Measurements from ENCODE around the gene SYT14. TPM values are rescaled to one million over a fixed set of nuclear protein-coding genes. Genes with fewer than 3 reads are reported as not detected.
"Not testable (repeated sequence)": the region's sequence is repeated elsewhere in the genome, so short reads cannot be mapped to it uniquely, and the experiment has no call there.

Gene SYT14
- total and polyA plus RNA-seq, 3 donors from 2014 or later = 3.4 to 11.3 (median 10.8) TPM

DNA sequence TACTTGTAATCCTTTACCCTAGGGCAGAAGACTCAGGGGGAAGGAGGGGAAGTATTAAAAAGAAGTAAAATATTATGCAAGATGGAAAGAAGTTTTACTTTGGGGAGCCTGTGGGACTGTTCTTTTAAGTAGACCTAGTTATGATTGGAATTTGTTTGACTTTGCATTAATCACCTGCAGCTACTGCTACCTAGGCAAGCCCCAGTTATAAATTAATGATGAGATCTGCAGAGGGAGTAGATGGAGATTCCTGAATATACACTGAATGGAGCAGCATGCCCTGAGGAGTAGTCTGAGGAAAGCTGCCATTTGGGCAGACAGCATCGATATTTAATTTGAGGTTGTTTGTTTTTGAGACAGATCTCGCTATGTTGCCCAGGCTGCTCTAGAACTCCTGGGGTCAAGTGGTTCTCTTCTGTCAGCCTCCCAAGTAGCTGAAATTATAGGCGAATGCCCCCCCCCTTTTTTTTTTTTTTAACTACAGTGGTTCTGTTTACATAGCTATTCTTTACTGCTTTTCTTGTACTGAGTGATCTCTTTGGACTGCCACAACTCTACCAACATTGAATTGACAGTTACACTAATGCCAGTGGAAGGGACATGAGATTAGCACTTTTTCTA is 213.1 kb downstream of the SYT14 start:
- 57 to 63% methylated on average over 3 of the region's 3 CpGs for WGBS, 2 donors
- intact Hi-C loops (cut with DNase I; ENCODE audit: low total_unique reads) = no loop called here
- no peak for DNase-seq

GRCh38 chr1:210159211-210159610 is 221.2 kb downstream of the SYT14 start:
- no peak for DNase-seq
- H3K27me3 ChIP-seq = no peaks in the 10 kb centered on the region
- H3K4me3 ChIP-seq = no peak overlapping the region
- 68 to 73% methylated on average over 2 of the region's 2 CpGs for WGBS, 2 donors
- H3K36me3 ChIP-seq (ENCODE audit: low read depth, missing control alignments) = no peaks in the 10 kb centered on the region
- intact Hi-C loops (cut with DNase I; ENCODE audit: low total_unique reads) = no loop called here
- no peak for TF ChIP-seq CTCF (IDR thresholded peaks at IDR 0.05)
- H3K9me3 ChIP-seq = no peaks in the 10 kb centered on the region
- no peak overlapping the region for H3K27ac ChIP-seq
- no peaks in the 10 kb centered on the region for H3K4me1 ChIP-seq

More for the DNA sequence above, 213.1 kb downstream of the SYT14 start:
- Histone ChIP-seq H3K4me1 (no peaks in the 10 kb centered on the region), H3K27me3 (no peaks in the 10 kb centered on the region), H3K4me3 (no peak overlapping the region), H3K36me3 (ENCODE audit: low read depth, missing control alignments) (no peaks in the 10 kb centered on the region), H3K9me3 (no peaks in the 10 kb centered on the region), H3K27ac (no peak overlapping the region)
- TF ChIP-seq CTCF (IDR thresholded peaks at IDR 0.05) (no peak), POLR2A (IDR thresholded peaks at IDR 0.05) (no peak)

DNA sequence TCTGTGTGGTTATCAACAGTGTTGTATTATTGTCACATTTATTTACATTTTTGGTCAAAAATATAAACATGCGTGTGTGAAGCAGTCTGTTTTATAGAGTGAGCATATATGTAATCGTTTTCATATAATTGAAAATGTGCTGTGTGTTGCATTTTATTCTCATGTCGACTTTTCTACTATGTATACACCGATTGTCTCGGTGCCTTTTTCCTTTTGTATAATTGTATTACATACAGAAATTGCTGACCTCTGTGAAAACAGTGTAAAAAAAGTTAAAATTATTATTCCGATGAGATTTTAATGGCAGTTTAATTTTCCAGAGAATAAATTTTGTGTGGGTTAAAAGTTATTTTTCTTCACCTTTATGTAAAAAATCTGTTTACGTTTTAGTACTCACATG is 232.2 kb downstream of the SYT14 start:
- DNase-seq = no peak
- H3K27ac ChIP-seq = no peak overlapping the region
- intact Hi-C loops (cut with DNase I; ENCODE audit: low total_unique reads) = no loop called here
- H3K4me1 ChIP-seq = no peaks in the 10 kb centered on the region
- no peak overlapping the region for H3K4me3 ChIP-seq
- no peak for TF ChIP-seq POLR2A (IDR thresholded peaks at IDR 0.05)
- H3K27me3 ChIP-seq = no peaks in the 10 kb centered on the region
- WGBS, 2 donors = 85 to 86% methylated on average over 7 of the region's 7 CpGs
- no peaks in the 10 kb centered on the region for H3K36me3 ChIP-seq (ENCODE audit: low read depth, missing control alignments)
- no peaks in the 10 kb centered on the region for H3K9me3 ChIP-seq

DNA sequence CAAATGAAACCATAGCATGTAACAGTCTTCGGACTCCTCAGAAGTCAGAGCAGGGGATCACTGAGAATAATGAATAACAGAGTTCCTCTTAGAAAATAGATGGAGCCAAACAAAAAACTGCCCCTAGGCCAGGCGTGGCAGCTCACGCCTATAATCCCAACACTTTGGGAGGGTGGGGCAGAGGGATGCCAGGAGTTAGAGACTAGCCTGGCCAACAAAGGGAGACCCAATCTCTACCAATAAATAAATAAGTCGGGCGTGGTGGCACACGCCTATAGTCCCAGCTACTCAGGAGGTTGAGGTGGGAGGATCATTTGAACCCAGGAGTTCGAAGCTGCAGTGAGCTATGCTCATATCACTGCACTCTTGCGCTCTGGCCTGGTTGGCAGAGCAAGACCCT is 236.1 kb downstream of the SYT14 start:
- Histone ChIP-seq H3K4me3 (no peak overlapping the region), H3K4me1 (no peaks in the 10 kb centered on the region), H3K36me3 (ENCODE audit: low read depth, missing control alignments) (no peaks in the 10 kb centered on the region), H3K27me3 (no peaks in the 10 kb centered on the region), H3K9me3 (no peaks in the 10 kb centered on the region), H3K27ac (no peak overlapping the region)
- intact Hi-C loops (cut with DNase I; ENCODE audit: low total_unique reads) = no loop called here
- TF ChIP-seq POLR2A (IDR thresholded peaks at IDR 0.05) (no peak), CTCF (IDR thresholded peaks at IDR 0.05) (no peak)
- 56 to 83% methylated on average over 8 of the region's 8 CpGs for WGBS, 2 donors
- no peak for DNase-seq

DNA sequence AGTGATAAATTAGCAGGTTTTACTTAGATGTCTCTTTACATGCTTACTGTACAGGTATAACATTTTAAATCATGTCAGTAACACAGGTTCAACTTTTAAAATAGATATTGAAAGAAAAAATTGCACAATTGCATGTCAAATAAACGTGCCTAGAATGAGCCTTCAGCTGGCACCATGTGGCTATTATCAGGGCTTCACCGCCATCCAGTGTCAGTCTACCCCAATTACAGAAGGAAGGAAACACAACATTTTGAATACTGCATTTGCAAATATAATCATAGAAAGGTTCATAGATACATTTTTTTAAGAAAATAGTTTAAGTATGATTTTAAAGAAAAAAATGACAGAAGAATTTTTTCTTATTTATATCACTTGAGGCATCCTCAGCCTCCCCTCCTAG is 247.0 kb downstream of the SYT14 start:
- intact Hi-C loops (cut with DNase I; ENCODE audit: low total_unique reads) = no loop called here
- TF ChIP-seq POLR2A (IDR thresholded peaks at IDR 0.05) = no peak
- no peak for TF ChIP-seq CTCF (IDR thresholded peaks at IDR 0.05)
- Histone ChIP-seq H3K36me3 (ENCODE audit: low read depth, missing control alignments) (no peaks in the 10 kb centered on the region), H3K27me3 (no peaks in the 10 kb centered on the region), H3K4me1 (no peaks in the 10 kb centered on the region), H3K9me3 (no peaks in the 10 kb centered on the region), H3K27ac (no peak overlapping the region), H3K4me3 (no peak overlapping the region)
- no peak for DNase-seq
- WGBS, 2 donors = 69 to 72% methylated on average over 2 of the region's 2 CpGs

- H3K4me1 ChIP-seq; H3K27ac ChIP-seq; H3K9me3 ChIP-seq; DNase-seq; H3K4me3 ChIP-seq; H3K36me3 ChIP-seq (ENCODE audit: low read depth, missing control alignments); H3K27me3 ChIP-seq; intact Hi-C loops (cut with DNase I; ENCODE audit: low total_unique reads): not testable (repeated sequence)
- 86 to 92% methylated on average over 18 of the region's 18 CpGs for WGBS, 2 donors
These were observed 250.0 kb downstream of the SYT14 start for GRCh38 chr1:210187849-210188606.
